CD4-positive, alpha-beta T cell treated with Interferon gamma for 1 hour (primary cell): ENCODE data around the gene EN1.

Experiments
- DNase-seq: peaks from one replicate; pipeline ENCODE4 v3.0.0-alpha.2; 2020

EN1 gene

DNA sequence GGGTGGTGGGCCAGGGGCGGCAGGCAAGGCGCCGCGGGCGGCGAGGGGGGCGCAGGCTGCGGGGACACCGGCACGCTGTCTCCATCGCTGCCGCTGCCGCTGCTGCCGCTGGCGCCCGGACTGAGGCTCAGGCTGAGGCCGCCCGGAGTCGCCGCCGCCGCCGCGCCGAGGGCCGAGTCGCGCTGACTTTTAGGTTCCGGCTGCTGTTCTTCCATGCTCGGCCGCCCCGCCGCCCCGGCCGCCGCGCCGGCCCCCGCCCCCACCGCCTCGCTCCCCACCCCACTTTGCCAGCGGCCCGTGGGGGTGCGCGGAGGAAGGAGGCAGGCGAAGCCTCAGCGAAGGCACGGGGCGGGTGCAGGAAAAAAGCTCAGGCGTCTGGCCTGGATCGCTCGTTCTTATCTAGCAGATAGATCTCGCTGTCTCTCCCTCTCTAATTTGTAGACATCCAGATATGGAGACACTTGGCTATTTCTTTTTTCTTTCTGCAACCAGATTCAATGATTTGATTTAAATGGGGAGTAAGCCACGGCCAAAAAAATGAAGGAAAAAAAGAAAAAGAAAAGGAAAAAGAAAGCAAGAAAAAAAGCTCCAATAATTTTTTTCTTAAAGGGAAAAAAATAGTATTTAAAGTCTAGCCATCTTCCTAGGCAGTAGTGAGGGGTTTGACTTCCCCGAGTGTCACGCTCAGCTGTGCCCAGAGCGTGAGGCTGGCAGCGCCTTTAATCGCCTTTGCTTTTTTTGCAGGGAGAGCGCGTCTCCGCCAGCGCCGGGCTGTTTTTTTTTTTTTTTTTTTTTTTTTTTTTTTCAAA lies at the start of gene EN1:
EN1 (minus strand) TSS at position 696 of the 809 bp plus-strand sequence; CDS start at position 215, 481 bp downstream.
- DNase-seq, result no peak

DNA sequence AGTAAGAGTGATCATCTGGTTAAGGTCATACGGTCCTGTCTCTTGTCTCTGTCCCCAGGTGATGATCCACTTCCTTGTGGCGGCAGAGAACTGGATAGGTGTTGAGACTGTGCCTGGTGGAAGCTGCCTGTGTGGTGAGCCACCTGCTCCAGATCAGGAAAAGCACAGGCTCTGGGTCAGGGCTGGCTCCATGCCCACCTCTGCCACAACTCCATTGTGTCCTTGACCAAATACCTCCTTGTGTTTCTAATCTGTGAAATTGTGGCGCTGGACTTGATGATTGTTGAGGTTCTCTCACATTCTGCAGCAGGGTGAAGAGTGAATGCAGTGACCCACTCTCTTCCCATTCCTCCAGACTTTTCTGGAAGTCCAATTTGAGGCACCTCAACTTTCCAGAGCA lies 45.7 kb upstream of the EN1 start:
- no peak for DNase-seq

GRCh38 chr2:118889995-118890394 lies 42.5 kb upstream of the EN1 start:
- no peak for DNase-seq

DNA sequence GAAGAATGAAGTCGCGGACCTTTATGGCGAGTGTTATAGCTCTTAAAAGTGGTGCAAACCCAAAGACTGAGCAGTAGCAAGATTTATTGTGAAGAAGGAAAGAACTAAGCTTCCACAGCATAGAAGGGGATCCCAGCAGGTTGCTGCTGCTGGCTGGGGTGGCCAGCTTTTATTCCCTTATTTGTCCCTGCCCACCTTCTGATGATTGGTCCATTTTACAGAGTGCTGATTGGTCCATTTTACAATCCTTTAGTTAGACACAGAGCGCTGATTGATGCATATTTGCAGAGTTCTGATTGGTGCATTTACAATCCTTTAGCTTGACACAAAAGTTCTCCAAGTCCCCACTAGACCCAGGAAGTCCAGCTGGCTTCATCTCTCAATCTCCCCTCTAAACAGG lies 36.3 kb upstream of the EN1 start:
- DNase-seq, result no peak

DNA sequence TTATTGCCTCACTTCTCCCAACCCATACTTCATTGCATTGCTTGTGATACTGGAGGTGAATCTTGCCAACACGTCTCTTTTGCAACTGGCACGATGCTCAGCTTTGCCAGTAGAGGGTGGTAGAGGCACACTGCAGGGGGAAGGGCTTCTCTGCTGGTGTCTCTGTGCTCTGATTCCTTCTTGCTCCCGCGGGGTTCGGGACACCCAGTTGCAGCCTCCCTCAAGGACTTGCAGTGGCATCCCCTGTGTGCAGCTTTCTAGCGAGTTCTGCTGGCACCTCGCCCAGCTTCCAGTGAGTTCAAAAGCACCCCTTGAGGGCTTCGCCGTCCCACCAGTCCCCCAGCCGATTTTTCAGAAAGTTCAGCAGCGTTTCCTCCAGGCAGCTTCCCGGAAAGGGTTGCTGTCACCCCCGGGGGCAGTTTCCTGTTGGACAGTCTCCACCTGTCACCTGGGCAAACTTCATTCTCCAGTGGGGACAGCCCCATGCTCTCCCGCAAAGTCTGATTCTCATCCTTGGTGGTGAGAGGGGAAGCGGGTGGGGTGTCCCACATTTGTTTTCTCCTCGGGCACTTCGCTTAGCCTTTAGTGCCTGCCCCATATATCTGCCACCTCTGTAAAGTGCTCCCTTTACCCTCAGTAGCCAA lies 35.4 kb upstream of the EN1 start:
- DNase-seq, result peak; percentile 68

DNA sequence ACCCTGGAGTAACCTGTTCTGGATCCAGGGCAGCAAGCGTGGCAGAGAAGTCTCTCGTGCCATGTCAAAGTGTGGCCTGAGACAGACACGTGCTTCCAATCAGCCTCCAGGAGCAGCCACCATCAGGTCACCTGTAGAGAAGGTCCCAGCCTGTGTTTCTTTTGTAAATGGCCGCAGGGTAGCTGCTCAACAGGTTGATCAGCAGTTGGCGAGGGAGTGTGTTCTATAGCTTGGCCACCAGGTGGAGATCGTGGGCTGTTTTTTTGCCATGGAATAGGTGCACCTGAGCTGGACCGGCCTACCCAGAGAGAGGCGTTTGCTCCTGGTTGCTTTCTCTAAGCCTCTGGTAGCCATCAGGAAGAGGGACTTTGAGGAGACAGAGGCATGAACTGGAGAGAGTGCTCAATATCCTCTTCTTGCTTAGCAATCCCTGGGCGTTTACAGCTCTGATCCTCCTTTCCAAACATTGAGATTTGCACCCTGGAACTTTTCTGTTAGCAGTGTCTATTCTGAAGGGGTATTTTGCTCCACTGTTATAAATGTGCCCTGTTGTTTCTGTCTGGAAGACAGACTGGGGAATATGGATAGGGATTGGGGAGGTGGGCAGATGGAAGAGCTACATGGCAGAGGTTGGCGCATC lies 34.2 kb upstream of the EN1 start:
- DNase-seq, result peak; percentile 59

GRCh38 chr2:118880501-118880900 lies 33.1 kb upstream of the EN1 start:
- no peak for DNase-seq

DNA sequence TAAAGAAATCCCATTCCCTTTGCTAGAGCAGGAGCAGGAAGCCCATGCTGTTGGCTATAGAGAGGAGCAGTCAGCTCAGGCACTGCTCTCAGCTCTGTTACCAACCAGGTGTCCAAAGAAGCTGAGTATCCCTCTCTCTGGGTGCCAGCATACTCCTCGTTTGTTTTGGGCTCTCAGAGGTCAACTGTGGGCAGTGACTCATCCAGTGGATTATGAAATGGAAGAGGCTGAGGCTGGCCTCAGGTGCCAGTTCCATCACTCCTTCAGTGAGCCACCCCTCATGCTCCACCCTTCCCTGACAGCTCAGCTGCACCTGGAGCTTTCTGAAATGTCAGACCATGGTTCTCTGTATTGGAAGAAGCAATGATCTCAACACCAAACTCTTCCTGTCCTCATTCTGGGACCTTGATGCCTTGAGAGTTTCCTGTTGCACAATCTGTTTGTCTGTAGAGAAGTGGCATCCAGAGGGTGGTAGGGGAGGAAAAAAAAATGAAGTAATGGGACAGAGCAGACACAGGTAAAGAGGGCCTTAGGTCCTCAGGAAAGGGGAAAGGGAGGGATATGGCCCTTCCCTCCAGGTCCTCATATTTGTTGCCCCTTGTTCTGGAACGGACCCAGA lies 31.2 kb upstream of the EN1 start:
- DNase-seq, result no peak

DNA sequence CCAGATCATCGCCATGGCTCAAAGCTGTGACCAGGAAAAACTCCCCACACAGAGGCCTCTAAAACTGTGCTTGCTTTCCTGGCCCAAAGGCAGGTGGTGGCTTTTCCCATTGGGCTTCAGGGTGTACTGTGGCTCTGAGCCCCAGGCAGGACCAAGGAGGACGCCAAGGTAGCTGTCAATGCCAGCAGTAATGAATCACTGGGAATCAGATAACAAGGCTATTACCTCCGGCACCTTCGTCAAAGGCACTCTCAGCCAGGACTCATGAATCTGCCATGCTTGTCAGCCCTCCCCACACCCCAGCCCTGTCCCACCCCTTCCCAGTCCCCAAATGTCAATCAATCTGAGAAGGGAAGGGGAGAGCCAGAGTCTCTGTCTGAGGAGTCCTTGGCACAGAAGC lies 27.9 kb upstream of the EN1 start:
- no peak for DNase-seq

- DNase-seq, result no peak
Observed at GRCh38 chr2:118874324-118874723, 26.9 kb upstream of the EN1 start.

DNA sequence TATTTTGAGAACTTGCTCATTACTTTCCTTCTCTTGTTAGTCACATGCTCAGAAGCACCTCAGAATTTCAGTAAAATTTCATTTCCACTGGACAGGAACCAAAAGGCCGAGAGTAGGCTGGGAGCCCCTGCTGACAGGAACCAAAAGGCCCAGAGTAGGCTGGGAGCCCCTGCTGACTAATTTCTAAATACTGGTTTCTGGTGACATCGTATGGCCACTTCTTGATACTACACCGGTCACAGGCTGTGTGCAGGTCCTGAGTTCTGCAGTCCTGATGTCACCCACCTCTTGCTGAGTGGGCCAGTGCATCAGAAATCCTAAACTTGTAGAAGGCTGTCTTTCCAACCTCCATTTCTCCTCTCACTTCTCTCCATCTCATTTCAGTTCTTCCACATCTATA lies 17.7 kb upstream of the EN1 start:
- no peak for DNase-seq

DNA sequence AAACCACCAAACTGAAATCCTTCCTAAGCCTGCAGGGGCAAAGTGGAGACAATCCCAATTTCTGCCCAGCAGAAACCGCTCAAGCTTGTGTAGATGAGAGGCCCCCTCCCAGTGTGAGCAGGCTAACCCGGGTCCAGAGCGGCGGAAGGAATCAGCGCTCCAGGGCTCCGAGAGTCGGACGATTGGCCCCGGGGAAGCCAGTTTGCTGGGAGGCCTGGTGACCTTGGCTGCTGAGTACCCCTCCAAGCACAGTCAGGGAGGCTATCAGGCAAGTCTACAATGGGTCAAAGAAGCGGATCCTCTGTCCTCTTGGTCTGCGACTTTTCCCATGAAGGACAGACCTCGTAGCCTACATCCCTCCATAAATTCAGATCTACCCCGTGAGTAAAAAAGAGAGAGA lies 16.8 kb upstream of the EN1 start:
- DNase-seq, result no peak

GRCh38 chr2:118861731-118862130 lies 14.3 kb upstream of the EN1 start:
- DNase-seq, result no peak

DNA sequence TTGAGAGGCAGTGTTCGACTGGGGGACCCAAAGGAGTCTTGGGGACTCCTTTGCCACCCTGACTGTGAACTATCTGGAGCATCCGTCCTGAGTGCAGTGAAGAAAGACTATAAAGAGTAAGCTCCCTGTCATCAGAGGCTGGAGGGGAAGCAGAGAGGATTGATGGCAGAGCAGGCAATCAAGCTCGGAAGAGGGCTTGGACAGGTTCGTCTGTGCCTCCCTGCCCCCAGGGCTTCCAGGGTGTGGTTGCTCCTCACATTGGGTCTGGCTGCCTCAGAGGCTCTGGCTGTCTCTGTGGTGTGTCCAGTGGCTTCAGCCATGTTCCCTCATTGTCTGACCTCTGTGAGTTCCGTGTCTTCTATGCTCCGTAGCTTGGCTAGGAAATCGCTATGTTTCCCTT lies 13.8 kb upstream of the EN1 start:
- no peak for DNase-seq

DNA sequence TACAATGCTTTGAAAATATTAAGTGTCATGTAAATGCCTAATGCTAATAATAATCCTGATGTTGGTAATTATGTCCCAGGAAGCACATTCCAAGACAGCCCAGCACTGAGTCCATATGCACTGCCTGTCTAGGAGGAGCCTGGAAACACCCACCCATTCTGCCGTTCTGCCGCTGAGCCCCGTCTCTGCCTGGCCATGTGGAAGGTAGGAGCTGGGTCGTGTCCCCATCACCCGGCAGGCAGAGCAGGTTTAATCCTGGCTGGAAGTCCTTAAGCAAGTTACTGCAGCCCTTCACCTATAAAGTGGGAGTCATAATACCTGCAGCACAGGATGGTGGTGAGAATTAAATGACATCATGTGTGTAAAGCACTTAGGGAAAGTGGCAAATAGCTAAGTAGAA lies 13.1 kb upstream of the EN1 start:
- no peak for DNase-seq

GRCh38 chr2:118859157-118859770 lies 11.8 kb upstream of the EN1 start:
- no peak for DNase-seq

- DNase-seq, result no peak
Observed at GRCh38 chr2:118858485-118859156, 11.2 kb upstream of the EN1 start.

- DNase-seq, result no peak
Observed at GRCh38 chr2:118857677-118858484, 10.4 kb upstream of the EN1 start.

- DNase-seq, result no peak
Observed at GRCh38 chr2:118856978-118857676, 9.7 kb upstream of the EN1 start.

- DNase-seq, result no peak
Observed at GRCh38 chr2:118856330-118856977, 9.0 kb upstream of the EN1 start.
